Cardiac fibroblast (primary cell): ENCODE measurements around the gene TSPAN10.

Source experiments
- DNase-seq, 2 donors: peaks; one replicate each; pipeline versions ENCODE4 v3.0.0 to v3.0.0-alpha.2; 2010; ENCODE audit warnings: low read depth in 2 of 2
- H3K4me3 ChIP-seq, 2 donors: replicated peaks in 1 of 2; 1 replicate in 1 of 2; 2 replicates in 1 of 2; pipeline ENCODE4 v1.5.1; 2011; ENCODE audit warnings: low read depth in 2 of 2, low read length in 2 of 2, mild to moderate bottlenecking in 2 of 2, moderate library complexity in 1 of 2
- CTCF ChIP-seq: IDR thresholded peaks from one replicate; pipeline ENCODE4 v1.5.1; 2011; ENCODE audit warnings: low read depth, mild to moderate bottlenecking, low read length, inconsistent platforms

Gene TSPAN10

GRCh38 chr17:81660441-81660840 lies 23.4 kb downstream of the TSPAN10 start:
- no peak for TF ChIP-seq CTCF
- H3K4me3 ChIP-seq: no peak overlapping the region
- DNase-seq: no peak

- DNase-seq: no peak
- no peak for TF ChIP-seq CTCF
- no peak overlapping the region for H3K4me3 ChIP-seq
Measured at GRCh38 chr17:81662002-81662401, 25.0 kb downstream of the TSPAN10 start.

- no peak for TF ChIP-seq CTCF
- no peak overlapping the region for H3K4me3 ChIP-seq
- DNase-seq: peak in 1 of 2 donors; percentile 16
Measured at GRCh38 chr17:81664051-81664470, 27.1 kb downstream of the TSPAN10 start.

- no peak for TF ChIP-seq CTCF
- peak overlapping the region; percentile 92 to 94 for H3K4me3 ChIP-seq
- DNase-seq: peak; percentile 28 to 42
Measured at GRCh38 chr17:81665205-81666091, 28.5 kb downstream of the TSPAN10 start.

- H3K4me3 ChIP-seq: peak overlapping the region; percentile 92 to 94
- no peak for DNase-seq
- no peak for TF ChIP-seq CTCF
Measured at GRCh38 chr17:81666092-81666341, 29.0 kb downstream of the TSPAN10 start.

- peak within 1 kb of the TSS; percentile 92 to 94 for H3K4me3 ChIP-seq
- no peak for TF ChIP-seq CTCF
- peak; percentile 96 to 98 for DNase-seq
Measured at GRCh38 chr17:81666342-81667191, 29.6 kb downstream of the TSPAN10 start, which contains the start of the genes CCDC137 and OXLD1. Gene CCDC137 (plus strand): TSS chr17:81666737. CDS start chr17:81666767, 30 bp downstream. Gene OXLD1 (minus strand): TSS chr17:81666605. CDS start chr17:81666577, 28 bp downstream.
